ENCODE measurements around the gene CCHCR1. TPM values are rescaled to one million over a fixed set of nuclear protein-coding genes. Genes with fewer than 3 reads are reported as not detected.

Gene CCHCR1
- total RNA-seq, 1 donor from 2014 or later, result 48.6 TPM

- no peaks in the 10 kb centered on the region for H3K9me3 Mint-ChIP-seq
- DNase-seq (ENCODE audit: low read depth, low spot score), result no peak
- H3K27ac Mint-ChIP-seq (ENCODE audit: unreplicated experiment), result no peak overlapping the region
- H3K27me3 Mint-ChIP-seq (ENCODE audit: low read depth), result no peaks in the 10 kb centered on the region
- H3K4me3 Mint-ChIP-seq, result peak overlapping the region; percentile 40
- peaks cover 34% of the 10 kb centered on the region for H3K4me1 Mint-ChIP-seq
- H3K36me3 Mint-ChIP-seq (ENCODE audit: low read depth), result peaks cover 3% of the 10 kb centered on the region
- TF ChIP-seq, protein P1, sequence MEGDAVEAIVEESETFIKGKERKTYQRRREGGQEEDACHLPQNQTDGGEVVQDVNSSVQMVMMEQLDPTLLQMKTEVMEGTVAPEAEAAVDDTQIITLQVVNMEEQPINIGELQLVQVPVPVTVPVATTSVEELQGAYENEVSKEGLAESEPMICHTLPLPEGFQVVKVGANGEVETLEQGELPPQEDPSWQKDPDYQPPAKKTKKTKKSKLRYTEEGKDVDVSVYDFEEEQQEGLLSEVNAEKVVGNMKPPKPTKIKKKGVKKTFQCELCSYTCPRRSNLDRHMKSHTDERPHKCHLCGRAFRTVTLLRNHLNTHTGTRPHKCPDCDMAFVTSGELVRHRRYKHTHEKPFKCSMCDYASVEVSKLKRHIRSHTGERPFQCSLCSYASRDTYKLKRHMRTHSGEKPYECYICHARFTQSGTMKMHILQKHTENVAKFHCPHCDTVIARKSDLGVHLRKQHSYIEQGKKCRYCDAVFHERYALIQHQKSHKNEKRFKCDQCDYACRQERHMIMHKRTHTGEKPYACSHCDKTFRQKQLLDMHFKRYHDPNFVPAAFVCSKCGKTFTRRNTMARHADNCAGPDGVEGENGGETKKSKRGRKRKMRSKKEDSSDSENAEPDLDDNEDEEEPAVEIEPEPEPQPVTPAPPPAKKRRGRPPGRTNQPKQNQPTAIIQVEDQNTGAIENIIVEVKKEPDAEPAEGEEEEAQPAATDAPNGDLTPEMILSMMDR (conservative IDR thresholded peaks at IDR 0.05), result no peak
Measured at GRCh38 chr6:31161216-31162126, 3.9 kb upstream of the CCHCR1 start.

DNA sequence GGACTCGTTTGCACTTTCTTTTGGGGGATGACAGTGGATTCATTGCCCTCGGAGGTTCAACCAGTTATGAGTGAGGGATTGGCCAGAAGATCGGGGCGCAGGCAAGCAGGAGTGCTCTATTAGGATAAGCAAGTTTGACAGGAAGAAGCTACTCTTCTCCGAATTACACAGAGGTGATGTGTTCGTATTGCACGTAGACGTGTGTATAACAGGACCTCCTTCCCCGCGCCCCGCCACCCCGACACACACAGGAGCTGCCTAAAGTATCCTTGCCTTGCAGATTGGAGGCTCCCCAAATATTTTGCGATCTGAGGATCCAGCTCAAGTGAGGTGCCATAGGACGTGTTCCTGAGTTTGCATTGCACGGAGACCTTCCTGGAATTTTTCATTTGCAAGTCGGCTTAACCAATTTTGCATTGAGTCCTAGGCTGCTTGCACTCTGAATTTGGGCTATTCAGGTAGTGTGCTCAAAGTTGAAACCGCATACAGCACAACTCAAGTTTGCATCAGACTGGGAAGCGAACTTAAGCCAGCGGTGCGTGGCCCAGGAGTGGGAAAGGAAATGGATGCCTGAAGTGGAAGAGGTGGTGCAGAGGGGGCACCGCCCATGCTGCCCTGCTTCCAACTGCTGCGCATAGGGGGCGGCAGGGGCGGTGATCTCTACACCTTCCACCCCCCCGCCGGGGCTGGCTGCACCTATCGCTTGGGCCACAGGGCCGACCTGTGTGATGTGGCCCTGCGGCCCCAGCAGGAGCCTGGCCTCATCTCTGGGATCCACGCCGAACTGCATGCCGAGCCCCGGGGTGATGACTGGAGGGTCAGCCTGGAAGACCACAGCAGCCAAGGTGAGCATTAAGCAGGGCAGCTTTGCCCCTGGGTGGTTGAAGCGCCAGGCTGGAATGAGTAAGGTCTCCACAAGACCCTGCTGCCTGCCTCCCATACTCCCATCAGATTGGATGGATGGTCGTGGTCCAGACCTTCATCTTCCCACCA lies 1.6 kb upstream of the CCHCR1 start:
- no peak for DNase-seq (ENCODE audit: low read depth, low spot score)

GRCh38 chr6:31158140-31158862 lies 699 bp upstream of the CCHCR1 start, which contains the start of gene TCF19:
Gene TCF19, plus strand, starts transcription at chr6:31158589. Its CDS starts 881 bp downstream, at chr6:31159470.
- Mint-ChIP-seq H3K36me3 (ENCODE audit: low read depth) (peaks cover 3% of the 10 kb centered on the region), H3K9me3 (no peaks in the 10 kb centered on the region), H3K4me1 (peaks cover 34% of the 10 kb centered on the region), H3K4me3 (peak within 1 kb of the TSS; percentile 92), H3K27me3 (ENCODE audit: low read depth) (no peaks in the 10 kb centered on the region), H3K27ac (ENCODE audit: unreplicated experiment) (peak within 1 kb of the TSS; percentile 66)
- TF ChIP-seq, protein P1 (conservative IDR thresholded peaks at IDR 0.05), result no peak
- peak; percentile 99 for DNase-seq (ENCODE audit: low read depth, low spot score)

More for the DNA sequence above, 1.6 kb upstream of the CCHCR1 start:
- peaks cover 34% of the 10 kb centered on the region for H3K4me1 Mint-ChIP-seq
- H3K36me3 Mint-ChIP-seq (ENCODE audit: low read depth), result peaks cover 3% of the 10 kb centered on the region
- TF ChIP-seq, protein P1 (conservative IDR thresholded peaks at IDR 0.05), result no peak
- H3K9me3 Mint-ChIP-seq, result no peaks in the 10 kb centered on the region
- peak overlapping the region; percentile 92 for H3K4me3 Mint-ChIP-seq
- H3K27ac Mint-ChIP-seq (ENCODE audit: unreplicated experiment), result peak overlapping the region; percentile 29
- no peaks in the 10 kb centered on the region for H3K27me3 Mint-ChIP-seq (ENCODE audit: low read depth)

GRCh38 chr6:31156641-31157040 lies 961 bp downstream of the CCHCR1 start:
- TF ChIP-seq, protein P1 (conservative IDR thresholded peaks at IDR 0.05), result no peak
- peaks cover 31% of the 10 kb centered on the region for H3K4me1 Mint-ChIP-seq
- peaks cover 3% of the 10 kb centered on the region for H3K36me3 Mint-ChIP-seq (ENCODE audit: low read depth)
- peak overlapping the region; percentile 92 for H3K4me3 Mint-ChIP-seq
- H3K27me3 Mint-ChIP-seq (ENCODE audit: low read depth), result no peaks in the 10 kb centered on the region
- no peak overlapping the region for H3K27ac Mint-ChIP-seq (ENCODE audit: unreplicated experiment)
- DNase-seq (ENCODE audit: low read depth, low spot score), result no peak
- no peaks in the 10 kb centered on the region for H3K9me3 Mint-ChIP-seq

DNA sequence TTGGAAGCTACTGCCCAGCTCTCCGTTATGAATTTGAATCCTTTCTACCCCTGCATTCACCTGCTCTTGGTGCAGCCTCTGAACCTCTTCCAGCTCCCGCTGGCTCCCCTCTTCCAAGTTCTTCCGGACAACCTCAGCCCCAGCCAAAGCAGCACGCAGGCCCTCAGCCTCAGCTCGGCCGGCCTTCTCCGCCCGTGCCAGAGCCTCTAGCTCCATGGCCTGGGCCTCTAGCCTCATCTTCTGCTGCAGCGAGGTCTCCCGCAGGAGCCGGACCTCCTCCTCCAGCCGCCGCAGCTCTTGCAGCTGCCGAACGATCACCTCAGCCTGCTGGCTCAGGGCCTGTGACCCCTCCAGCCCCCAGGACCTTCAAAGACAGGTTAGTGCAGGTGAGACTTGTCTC lies 3.2 kb downstream of the CCHCR1 start:
- H3K4me1 Mint-ChIP-seq, result peaks cover 24% of the 10 kb centered on the region
- peak overlapping the region; percentile 8 for H3K27ac Mint-ChIP-seq (ENCODE audit: unreplicated experiment)
- H3K9me3 Mint-ChIP-seq, result no peaks in the 10 kb centered on the region
- H3K36me3 Mint-ChIP-seq (ENCODE audit: low read depth), result peaks cover 5% of the 10 kb centered on the region
- H3K27me3 Mint-ChIP-seq (ENCODE audit: low read depth), result no peaks in the 10 kb centered on the region
- H3K4me3 Mint-ChIP-seq, result no peak overlapping the region
- TF ChIP-seq, protein P1 (conservative IDR thresholded peaks at IDR 0.05), result no peak
- DNase-seq (ENCODE audit: low read depth, low spot score), result no peak

Measured in neural crest cell (in vitro differentiated cells).